Heart right ventricle (tissue), 16 donors: ENCODE data around the gene ARSA. TPM values are rescaled to one million over a fixed set of nuclear protein-coding genes. Genes with fewer than 3 reads are reported as not detected.

Experiments used
- ATAC-seq, 8 donors: fragments of 200-7000 bp; cut with Tn5 transposase; one replicate each; pipeline ENCODE4 v1.9.1; 2020; ENCODE audit warnings: mild to moderate bottlenecking in 8 of 8, moderate library complexity in 8 of 8, moderate number of reproducible peaks in 1 of 8
- DNase-seq, 2 donors: peaks; one replicate each; pipeline ENCODE4 v3.0.0-alpha.2; 2020
- H3K27ac ChIP-seq, 10 donors: fragments of 200-600 bp; sonication (generic) in 2 of 10; one replicate each; pipeline versions ENCODE4 v1.5.0 to v1.8.0; 2020 to 2022; ENCODE audit warnings: mild to moderate bottlenecking in 3 of 10
- H3K27me3 ChIP-seq, 7 donors: fragments of 200-600 bp; one replicate each; pipeline ENCODE4 v1.8.0; 2021 to 2022; ENCODE audit warnings: mild to moderate bottlenecking in 2 of 7
- H3K36me3 ChIP-seq, 9 donors: fragments of 200-600 bp; sonication (generic) in 1 of 9; one replicate each; pipeline versions ENCODE4 v1.5.0 to v1.8.0; 2020 to 2022; ENCODE audit warnings: mild to moderate bottlenecking in 2 of 9
- H3K4me1 ChIP-seq, 9 donors: fragments of 200-600 bp; sonication (generic) in 1 of 9; one replicate each; pipeline versions ENCODE4 v1.5.0 to v1.8.0; 2020 to 2022; ENCODE audit warnings: mild to moderate bottlenecking in 4 of 9
- H3K4me3 ChIP-seq, 10 donors: fragments of 200-600 bp; sonication (generic) in 2 of 10; one replicate each; pipeline versions ENCODE4 v1.5.0 to v1.8.0; 2020 to 2022; ENCODE audit warnings: mild to moderate bottlenecking in 7 of 10, moderate library complexity in 2 of 10
- H3K9me3 ChIP-seq, 11 donors: fragments of 200-600 bp in 10 of 11; sonication (generic) in 2 of 11; one replicate each; pipeline versions ENCODE4 v1.5.0 to v1.8.0; 2013 to 2022; ENCODE audit warnings: mild to moderate bottlenecking in 2 of 11, control low read depth in 1 of 11, moderate library complexity in 1 of 11
- WGBS, 2 donors: extraction: QIAGEN DNeasy Blood & Tissue Kit; methylation state at CpG; one replicate each; pipeline ENCODE4 v1.1.7; 2013; ENCODE audit warnings: inconsistent platforms in 1 of 2; 5-methylcytosine and 5-hydroxymethylcytosine counted together
- intact Hi-C, 10 donors: fragments of 100-400 bp; cut with DNase I; formaldehyde crosslinking; loops; one replicate each; pipeline versions ENCODE4 v1.11.1 to v1.14.2; 2022
- polyA plus RNA-seq, 2 donors: library from polyadenylated mRNA; stranded (reverse); fragments of 200-250 nt; gene quantifications; one replicate each; pipeline ENCODE4 v1.2.3, GENCODE V29; 2013
- total RNA-seq, 10 donors: library from RNA; stranded (reverse); fragmentation: NEBNext Ultra II Directional in 3 of 10; extraction: Animal tissue kit (Norgen Biotek cat#: 25700) in 3 of 10; gene quantifications; one replicate each; pipeline versions ENCODE4 v1.2.1 to v1.2.4, GENCODE V29; 2021 to 2023
- TF ChIP-seq, protein P1 (sequence below), 9 donors: fragments of 200-600 bp; sonication (generic) in 2 of 9; IDR thresholded peaks; one replicate each; pipeline versions ENCODE4 v1.5.0 to v1.8.0; 2021 to 2022; ENCODE audit warnings: antibody characterized with exemption in 9 of 9, mild to moderate bottlenecking in 5 of 9, moderate library complexity in 1 of 9
- donor health status: Arrhythmogenic right ventricular cardiomyopathy.
- donor health status: ischemic (EF 13 %, LVEDD 7.1; RV severe dilation, severe dysfunction).
- donor health status: healthy with polysubstance abuse.
- donor health status: DM: no; HTN: yes; CAD: no.
- donor health status: DM: no; HTN: no; CAD: no.
- donor health status: ischemic (EF 25% LVEDD 6.9; RV normal size, moderate dysfunction).
- donor health status: ischemic (EF 25% LVEDD 5.7; RV mildly dilated, moderate dysfunction).
- donor health status: healthy.
- donor health status: DM: yes; HTN: yes; CAD: no.
- donor health status: Ischemic cardiomyopathy.
- donor health status: ischemic (EF 35%, LVEDD 5.7; RV mildly dilated, moderate dysfunction).
- donor health status: nonischemic (EF 11% LVEDD 7.7; RV severe dilation, severe dysfunction).
- donor health status: DM: yes; HTN: yes; CAD: no.
- donor health status: PGD.
- donor health status: ischemic (EF 29% LVEDD 5.4; RV normal size, mild dysfunction).
- donor health status: nonischemic (EF 23%, LVEDD 6.1; RV moderate dilation, normal function).

The ARSA gene
- total and polyA plus RNA-seq, 12 donors = 17.5 to 62.3 (median 26.0) TPM

DNA sequence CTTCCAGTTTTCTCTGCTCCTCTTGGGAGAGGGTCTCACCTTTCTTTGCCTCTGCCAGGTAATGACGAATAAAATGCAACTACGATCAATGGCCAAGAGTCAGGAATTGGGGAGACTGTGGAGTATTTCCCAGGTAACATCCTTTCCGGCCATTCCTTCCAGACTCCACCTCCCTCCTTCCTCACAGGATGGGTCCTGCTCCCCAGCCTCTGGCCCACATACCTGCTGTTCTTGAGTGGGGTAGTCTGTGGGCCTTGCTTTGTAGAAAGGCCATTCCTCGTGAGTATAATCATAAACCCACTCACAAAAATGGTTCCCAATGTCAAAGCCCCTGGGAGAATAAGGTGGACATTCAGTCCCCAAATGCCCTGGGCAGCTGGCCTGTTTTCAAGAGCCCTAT is 48.2 kb downstream of the ARSA start:
- peaks cover 0 to 48% (median 8%) of the 10 kb centered on the region in 9 donors for H3K36me3 ChIP-seq
- 95 to 96% methylated on average over 4 of the region's 4 CpGs for WGBS, 2 donors
- no peaks in the 10 kb centered on the region for H3K27me3 ChIP-seq
- H3K4me1 ChIP-seq = peaks cover 5 to 71% (median 55%) of the 10 kb centered on the region in 9 donors
- H3K27ac ChIP-seq = peak overlapping the region in 9 of 10 donors; percentile 93 to 100 (median 96)
- H3K4me3 ChIP-seq = no peak overlapping the region
- DNase-seq (no peak), ATAC-seq (no peak)
- intact Hi-C loops = loop anchor here in 4 of 10 donors (5.0 kb wide), 2 partner anchors 43 to 57 kb away; no protein-coding TSS in a partner anchor
- H3K9me3 ChIP-seq = no peaks in the 10 kb centered on the region
- TF ChIP-seq, protein P1, sequence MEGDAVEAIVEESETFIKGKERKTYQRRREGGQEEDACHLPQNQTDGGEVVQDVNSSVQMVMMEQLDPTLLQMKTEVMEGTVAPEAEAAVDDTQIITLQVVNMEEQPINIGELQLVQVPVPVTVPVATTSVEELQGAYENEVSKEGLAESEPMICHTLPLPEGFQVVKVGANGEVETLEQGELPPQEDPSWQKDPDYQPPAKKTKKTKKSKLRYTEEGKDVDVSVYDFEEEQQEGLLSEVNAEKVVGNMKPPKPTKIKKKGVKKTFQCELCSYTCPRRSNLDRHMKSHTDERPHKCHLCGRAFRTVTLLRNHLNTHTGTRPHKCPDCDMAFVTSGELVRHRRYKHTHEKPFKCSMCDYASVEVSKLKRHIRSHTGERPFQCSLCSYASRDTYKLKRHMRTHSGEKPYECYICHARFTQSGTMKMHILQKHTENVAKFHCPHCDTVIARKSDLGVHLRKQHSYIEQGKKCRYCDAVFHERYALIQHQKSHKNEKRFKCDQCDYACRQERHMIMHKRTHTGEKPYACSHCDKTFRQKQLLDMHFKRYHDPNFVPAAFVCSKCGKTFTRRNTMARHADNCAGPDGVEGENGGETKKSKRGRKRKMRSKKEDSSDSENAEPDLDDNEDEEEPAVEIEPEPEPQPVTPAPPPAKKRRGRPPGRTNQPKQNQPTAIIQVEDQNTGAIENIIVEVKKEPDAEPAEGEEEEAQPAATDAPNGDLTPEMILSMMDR (IDR thresholded peaks at IDR 0.05) = no peak

DNA sequence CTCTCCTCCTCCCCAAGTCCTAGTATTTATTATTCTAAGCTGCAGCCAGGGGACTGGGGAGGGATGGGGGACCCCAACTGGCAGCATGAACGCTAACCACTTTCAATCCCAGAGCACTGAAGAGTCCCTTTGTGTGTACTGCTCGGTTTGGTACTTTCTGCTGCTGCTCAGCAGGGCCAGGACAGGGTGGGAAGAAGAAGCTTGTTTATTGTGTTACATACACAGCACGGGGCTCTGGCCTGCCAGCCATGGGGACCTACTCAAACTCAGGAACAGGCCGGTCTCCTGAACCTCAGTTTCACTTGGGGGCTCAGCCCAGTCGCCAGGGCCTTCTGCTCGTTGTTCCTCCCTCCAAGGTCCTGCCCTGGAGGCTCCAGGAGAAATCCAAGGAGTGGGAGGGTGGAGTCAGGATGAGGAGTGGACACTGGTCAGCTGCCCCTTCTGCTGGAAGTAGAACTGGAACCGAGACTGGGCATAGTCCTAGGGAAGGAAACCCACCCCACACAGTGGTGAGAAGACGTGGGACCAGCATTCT is 49.1 kb downstream of the ARSA start:
- no peaks in the 10 kb centered on the region for H3K9me3 ChIP-seq
- TF ChIP-seq, protein P1 (IDR thresholded peaks at IDR 0.05) = no peak
- H3K4me3 ChIP-seq = peak overlapping the region in 3 of 10 donors; percentile 57 to 62 (median 62)
- peaks cover 5 to 69% (median 54%) of the 10 kb centered on the region in 9 donors for H3K4me1 ChIP-seq
- ATAC-seq = no peak
- intact Hi-C loops = loop anchor here in 3 of 10 donors (5.0 kb wide), 1 partner anchor 43 kb away; no protein-coding TSS in a partner anchor
- no peaks in the 10 kb centered on the region for H3K27me3 ChIP-seq
- peaks cover 0 to 55% (median 8%) of the 10 kb centered on the region in 9 donors for H3K36me3 ChIP-seq
- peak overlapping the region; percentile 80 to 100 (median 96) for H3K27ac ChIP-seq
- no peak for DNase-seq
- 42 to 49% methylated on average over 8 of the region's 8 CpGs for WGBS, 2 donors

DNA sequence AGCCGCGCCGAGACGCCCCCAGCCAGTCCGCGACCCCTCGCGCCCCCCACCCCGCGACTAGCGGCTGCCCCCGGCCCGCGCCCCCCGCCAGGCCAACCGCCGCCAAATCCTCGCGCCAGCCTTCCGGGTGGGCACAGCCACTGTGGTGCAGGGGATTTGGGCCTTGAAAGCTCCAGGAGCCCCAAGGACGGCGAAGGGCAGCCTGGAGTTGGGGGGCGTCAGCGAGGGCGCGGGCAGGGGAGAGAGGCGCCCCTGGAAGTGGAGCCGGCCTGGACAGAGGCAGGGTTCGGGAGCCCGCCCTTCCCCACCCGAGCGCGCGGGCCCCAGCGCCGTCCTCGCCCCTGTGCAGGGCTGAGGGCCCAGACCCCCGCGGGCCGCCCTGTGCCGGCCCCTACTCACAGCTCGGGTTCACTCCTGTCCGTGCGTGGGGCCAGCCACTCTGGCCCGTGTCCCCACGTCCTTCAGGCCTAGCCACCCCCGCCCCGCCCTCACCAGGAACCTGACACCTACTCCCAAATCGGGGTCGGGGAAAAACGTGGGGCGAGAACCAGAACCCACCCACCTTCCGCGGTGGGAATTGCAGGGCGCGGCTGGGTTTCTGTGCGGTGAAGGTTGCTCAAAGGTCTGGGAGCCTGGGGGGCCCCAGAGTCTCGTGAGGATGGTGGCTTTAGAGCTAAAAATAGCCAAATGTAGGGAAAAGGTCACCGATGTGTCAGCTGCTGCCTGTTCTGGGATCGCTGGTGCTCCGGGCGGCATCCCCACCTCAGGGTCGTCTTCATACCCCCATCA is 49.8 kb downstream of the ARSA start, which contains the start of gene CPT1B:
Gene CPT1B, minus strand, starts transcription at position 441 of the 789 bp plus-strand sequence. CDS start 512 bp downstream, outside the sequence.
- H3K36me3 ChIP-seq = peaks cover 0 to 61% (median 8%) of the 10 kb centered on the region in 9 donors
- no peaks in the 10 kb centered on the region for H3K27me3 ChIP-seq
- peaks cover 5 to 62% (median 48%) of the 10 kb centered on the region in 9 donors for H3K4me1 ChIP-seq
- H3K9me3 ChIP-seq = no peaks in the 10 kb centered on the region
- peak within 1 kb of the TSS; percentile 29 to 62 (median 56) for H3K4me3 ChIP-seq
- peak within 1 kb of the TSS; percentile 80 to 100 (median 96) for H3K27ac ChIP-seq
- 9 to 26% methylated on average over 51 to 63 of the region's 63 CpGs for whole genome bisulfite sequencing, 2 donors
- TF ChIP-seq, protein P1 (IDR thresholded peaks at IDR 0.05) = peak in 6 of 9 donors; percentile 9 to 43 (median 34)
- peak; percentile 55 to 66 for DNase-seq
- ATAC-seq = peak in 6 of 8 donors; percentile 0 to 35 (median 20)
- intact Hi-C loops = loop anchor here in 3 of 10 donors (5.0 kb wide), 1 partner anchor 44 kb away; no protein-coding TSS in a partner anchor

DNA sequence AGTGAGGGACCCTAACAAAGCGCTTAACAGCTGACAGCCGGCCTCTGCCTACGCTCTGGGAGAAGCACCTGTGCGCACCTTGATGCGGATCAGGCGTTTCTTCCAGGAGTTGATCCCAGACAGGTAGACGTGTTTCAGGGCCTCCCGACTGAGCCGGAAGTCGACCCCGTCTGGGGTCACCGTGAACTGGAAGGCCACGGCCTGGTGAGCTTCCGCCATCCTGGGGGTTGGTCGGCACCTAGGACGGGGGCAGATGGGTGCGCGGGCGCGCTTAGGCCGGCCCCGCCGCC is 50.3 kb downstream of the ARSA start:
- TF ChIP-seq, protein P1 (IDR thresholded peaks at IDR 0.05) = no peak

More for the DNA sequence above, 50.3 kb downstream of the ARSA start:
- H3K27me3 ChIP-seq = no peaks in the 10 kb centered on the region
- H3K36me3 ChIP-seq = peaks cover 0 to 67% (median 8%) of the 10 kb centered on the region in 9 donors
- H3K9me3 ChIP-seq = no peaks in the 10 kb centered on the region
- peak overlapping the region; percentile 80 to 100 (median 96) for H3K27ac ChIP-seq
- H3K4me1 ChIP-seq = peaks cover 5 to 62% (median 48%) of the 10 kb centered on the region in 9 donors
- DNase-seq (peak in 1 of 2 donors; percentile 15), ATAC-seq (no peak)
- intact Hi-C loops = loop anchor here in 3 of 10 donors (5.0 kb wide), 1 partner anchor 45 kb away; no protein-coding TSS in a partner anchor
- peak overlapping the region in 9 of 10 donors; percentile 43 to 62 (median 57) for H3K4me3 ChIP-seq
- WGBS, 2 donors = 31 to 36% methylated on average over 23 of the region's 23 CpGs
